Uterus (tissue), 2 donors: ENCODE measurements around the gene ROCK2.

ENCODE experiments used
- POLR2A ChIP-seq, 2 donors: fragments of 450-650 bp; IDR thresholded peaks; one replicate each; pipeline ENCODE4 v1.6.1; 2016; ENCODE audit warnings: antibody characterized with exemption in 2 of 2, mild to moderate bottlenecking in 1 of 2, moderate library complexity in 1 of 2
- TF ChIP-seq, protein P1 (sequence below), 4 experiments: fragments of 200-600 bp in 2 of 4; fragments of 450-650 bp in 2 of 4; sonication (generic) in 2 of 4; IDR thresholded peaks; one replicate each; pipeline ENCODE4 v1.5.1; 2016 to 2019; ENCODE audit warnings: antibody characterized with exemption in 4 of 4, mild to moderate bottlenecking in 2 of 4, moderate library complexity in 1 of 4

DNA sequence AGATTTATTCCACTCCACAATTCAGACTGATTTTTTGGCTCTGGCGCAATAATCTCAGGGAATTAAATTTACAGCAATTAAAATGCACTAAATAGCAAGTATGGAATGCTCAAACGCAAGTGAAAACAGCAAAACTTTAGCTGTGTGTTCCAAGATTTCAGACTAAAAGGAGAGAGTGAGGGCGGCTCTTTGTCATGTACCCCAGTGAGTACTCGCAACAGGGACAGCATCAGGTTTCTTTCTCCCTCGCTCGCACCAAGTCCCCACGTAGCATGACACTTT lies 1.1 kb downstream of the ROCK2 start:
- TF ChIP-seq, protein P1, sequence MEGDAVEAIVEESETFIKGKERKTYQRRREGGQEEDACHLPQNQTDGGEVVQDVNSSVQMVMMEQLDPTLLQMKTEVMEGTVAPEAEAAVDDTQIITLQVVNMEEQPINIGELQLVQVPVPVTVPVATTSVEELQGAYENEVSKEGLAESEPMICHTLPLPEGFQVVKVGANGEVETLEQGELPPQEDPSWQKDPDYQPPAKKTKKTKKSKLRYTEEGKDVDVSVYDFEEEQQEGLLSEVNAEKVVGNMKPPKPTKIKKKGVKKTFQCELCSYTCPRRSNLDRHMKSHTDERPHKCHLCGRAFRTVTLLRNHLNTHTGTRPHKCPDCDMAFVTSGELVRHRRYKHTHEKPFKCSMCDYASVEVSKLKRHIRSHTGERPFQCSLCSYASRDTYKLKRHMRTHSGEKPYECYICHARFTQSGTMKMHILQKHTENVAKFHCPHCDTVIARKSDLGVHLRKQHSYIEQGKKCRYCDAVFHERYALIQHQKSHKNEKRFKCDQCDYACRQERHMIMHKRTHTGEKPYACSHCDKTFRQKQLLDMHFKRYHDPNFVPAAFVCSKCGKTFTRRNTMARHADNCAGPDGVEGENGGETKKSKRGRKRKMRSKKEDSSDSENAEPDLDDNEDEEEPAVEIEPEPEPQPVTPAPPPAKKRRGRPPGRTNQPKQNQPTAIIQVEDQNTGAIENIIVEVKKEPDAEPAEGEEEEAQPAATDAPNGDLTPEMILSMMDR (IDR thresholded peaks at IDR 0.05): no peak
- TF ChIP-seq POLR2A (IDR thresholded peaks at IDR 0.05): no peak
